GM19240 (cell line): ENCODE measurements around the gene CERS4.
"Not testable (repeated sequence)": the region's sequence is repeated elsewhere in the genome, so short reads cannot be mapped to it uniquely, and the experiment has no call there.

Experiments used
- DNase-seq: peaks from one replicate; pipeline ENCODE4 v3.0.0; 2011; ENCODE audit warnings: low spot score; ENCODE audit not compliant: insufficient read length

The CERS4 gene

DNA sequence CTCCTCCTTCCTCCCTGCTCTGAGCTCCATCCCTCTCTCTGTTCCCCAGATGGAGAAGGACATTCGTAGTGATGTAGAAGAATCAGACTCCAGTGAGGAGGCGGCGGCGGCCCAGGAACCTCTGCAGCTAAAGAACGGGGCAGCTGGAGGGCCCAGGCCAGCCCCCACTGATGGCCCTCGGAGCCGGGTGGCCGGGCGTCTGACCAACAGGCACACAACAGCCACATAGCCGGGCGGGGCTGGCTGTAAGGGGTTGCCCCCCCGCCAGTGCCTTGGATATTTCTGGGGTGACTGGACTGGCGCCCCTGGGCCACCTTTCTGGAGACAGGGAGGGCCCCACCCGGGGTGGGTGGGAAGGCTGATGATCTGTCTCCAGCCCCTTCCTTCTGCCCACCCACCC is 52.7 kb downstream of the CERS4 start:
- DNase-seq: no peak

- no peak for DNase-seq
These were observed 53.3 kb downstream of the CERS4 start for GRCh38 chr19:8262431-8262830.

- not testable (repeated sequence) for DNase-seq
These were observed 55.1 kb downstream of the CERS4 start for GRCh38 chr19:8264248-8264647.

GRCh38 chr19:8265872-8266271 is 56.7 kb downstream of the CERS4 start:
- DNase-seq: no peak

GRCh38 chr19:8269724-8270123 is 60.6 kb downstream of the CERS4 start:
- DNase-seq: no peak

GRCh38 chr19:8276508-8276907 is 67.3 kb downstream of the CERS4 start:
- not testable (repeated sequence) for DNase-seq

GRCh38 chr19:8291337-8291736 is 82.2 kb downstream of the CERS4 start:
- DNase-seq: not testable (repeated sequence)

DNA sequence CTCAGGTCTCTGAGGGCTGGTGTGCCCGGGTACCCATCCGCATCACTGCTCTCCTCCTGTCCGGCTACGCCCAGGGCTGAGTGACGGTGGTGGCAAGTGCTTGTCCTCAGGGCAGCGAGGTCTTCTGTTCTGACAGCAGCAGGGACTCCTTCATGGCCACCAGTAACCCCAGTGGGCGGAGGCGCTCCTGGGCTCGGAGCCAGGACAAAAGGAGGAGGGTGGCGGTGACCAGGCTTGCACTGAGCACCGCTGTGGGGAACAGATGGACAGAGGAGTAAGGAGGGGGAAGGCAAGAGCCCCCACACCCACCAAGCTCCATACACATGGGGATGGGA is 93.2 kb downstream of the CERS4 start:
- DNase-seq: no peak

GRCh38 chr19:8302734-8303133 is 93.6 kb downstream of the CERS4 start:
- no peak for DNase-seq

GRCh38 chr19:8304841-8305621 is 95.9 kb downstream of the CERS4 start:
- DNase-seq: no peak

DNA sequence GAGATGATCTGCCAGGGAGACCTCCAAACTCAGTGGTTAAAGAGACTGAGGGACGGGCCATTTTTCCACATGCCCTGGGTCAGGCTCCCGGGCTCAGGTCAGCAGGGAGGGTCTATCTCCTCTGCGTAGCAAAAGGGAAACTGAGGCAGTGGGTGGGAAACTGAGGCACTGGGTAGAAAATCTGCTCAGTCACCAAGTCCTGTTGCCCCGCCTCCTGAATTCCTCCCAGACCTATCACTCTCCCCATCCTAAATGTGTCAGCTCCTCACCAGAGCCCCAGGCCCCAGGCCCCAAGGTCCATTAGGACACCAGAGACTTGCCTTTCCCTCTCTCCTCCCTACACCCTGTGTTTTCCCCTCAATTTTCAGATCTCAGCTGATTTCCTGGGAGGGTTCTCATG is 96.6 kb downstream of the CERS4 start:
- no peak for DNase-seq

- DNase-seq: no peak
These were observed 97.3 kb downstream of the CERS4 start for GRCh38 chr19:8306235-8307054.

DNA sequence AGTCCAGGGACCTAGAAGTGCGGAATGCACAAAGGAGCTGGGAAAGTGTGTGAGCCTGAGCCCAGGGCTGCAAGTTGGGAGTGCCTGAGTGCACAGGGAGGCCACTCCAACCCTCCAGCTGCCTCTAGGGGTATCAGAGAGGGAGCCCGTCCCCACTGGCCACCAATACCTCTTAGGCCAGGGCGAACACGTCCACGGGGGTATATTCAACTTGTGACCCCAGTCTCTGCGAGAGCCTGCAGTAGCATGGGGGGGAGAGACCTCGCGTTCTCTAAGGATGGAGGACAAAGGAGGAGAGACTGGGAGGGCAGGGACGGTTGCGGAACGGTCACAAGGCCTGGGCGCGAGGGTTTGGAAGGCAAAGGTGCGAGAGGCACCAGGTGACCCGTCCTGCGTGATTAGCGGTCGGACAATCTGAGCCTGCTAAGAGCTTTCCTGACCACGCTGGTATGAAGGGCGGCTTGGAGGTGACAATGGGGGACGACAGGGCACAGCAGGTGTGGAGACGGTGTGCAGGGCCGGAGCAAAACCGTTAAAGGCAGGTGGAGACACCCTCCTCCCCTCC is 98.3 kb downstream of the CERS4 start:
- no peak for DNase-seq

- DNase-seq: peak; percentile 89
These were observed 99.0 kb downstream of the CERS4 start, which contains the start of gene CD320 for GRCh38 chr19:8307965-8308866. Gene CD320, minus strand, starts transcription at chr19:8308358. Its CDS starts 68 bp downstream, at chr19:8308290.

DNA sequence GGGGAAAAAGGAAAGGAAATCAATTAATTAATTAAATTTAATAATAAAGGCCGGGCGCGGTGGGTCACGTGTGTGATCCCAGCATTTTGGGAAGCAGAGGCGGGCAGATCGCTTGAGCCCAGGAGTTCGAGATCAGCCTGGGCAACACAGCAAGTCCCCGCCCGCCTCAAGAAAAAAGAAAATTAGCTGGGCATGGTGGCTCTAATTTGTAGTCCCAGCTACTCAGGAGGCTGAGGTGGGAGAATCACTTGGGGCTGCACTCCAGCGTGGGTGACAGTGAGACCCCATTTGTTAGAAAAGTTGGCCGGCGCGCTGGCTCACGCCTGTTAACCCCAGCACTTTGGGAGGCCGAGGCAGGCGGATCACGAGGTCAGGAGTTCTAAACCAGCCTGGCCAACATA is 99.7 kb downstream of the CERS4 start:
- no peak for DNase-seq

DNA sequence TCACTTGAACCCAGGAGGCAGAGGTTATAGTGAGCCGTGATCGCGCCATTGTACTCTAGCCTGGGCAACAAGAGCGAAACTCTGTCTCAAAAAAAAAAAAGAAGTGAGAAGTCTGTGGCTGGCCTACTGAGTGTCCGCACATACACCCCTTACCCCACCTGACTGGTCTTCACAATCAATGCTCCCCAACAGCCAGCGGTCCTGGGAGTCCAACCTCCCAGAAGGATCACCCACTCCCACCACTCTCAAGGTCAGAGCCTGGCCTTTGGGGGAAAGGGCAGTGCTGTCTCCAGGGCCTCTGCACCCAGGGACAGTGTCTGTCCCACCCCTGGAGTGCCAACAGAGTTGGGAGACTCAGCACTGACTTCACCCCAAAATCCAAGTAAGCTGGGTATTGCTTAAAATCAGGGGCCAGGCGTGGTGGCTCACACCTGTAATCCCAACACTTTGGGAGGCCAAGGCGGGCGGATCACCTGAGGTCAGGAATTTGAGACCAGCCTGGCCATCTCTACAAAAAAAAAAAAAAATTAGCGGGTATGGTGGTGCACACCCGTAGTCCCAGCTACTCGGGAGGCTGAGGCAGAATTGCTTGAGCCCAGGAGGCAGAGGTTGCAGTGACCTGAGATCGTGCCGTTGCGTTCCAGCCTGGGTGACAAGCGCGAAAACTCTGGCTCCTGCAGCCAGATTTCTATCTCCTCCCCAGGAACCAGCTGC is 101.3 kb downstream of the CERS4 start:
- DNase-seq: no peak

DNA sequence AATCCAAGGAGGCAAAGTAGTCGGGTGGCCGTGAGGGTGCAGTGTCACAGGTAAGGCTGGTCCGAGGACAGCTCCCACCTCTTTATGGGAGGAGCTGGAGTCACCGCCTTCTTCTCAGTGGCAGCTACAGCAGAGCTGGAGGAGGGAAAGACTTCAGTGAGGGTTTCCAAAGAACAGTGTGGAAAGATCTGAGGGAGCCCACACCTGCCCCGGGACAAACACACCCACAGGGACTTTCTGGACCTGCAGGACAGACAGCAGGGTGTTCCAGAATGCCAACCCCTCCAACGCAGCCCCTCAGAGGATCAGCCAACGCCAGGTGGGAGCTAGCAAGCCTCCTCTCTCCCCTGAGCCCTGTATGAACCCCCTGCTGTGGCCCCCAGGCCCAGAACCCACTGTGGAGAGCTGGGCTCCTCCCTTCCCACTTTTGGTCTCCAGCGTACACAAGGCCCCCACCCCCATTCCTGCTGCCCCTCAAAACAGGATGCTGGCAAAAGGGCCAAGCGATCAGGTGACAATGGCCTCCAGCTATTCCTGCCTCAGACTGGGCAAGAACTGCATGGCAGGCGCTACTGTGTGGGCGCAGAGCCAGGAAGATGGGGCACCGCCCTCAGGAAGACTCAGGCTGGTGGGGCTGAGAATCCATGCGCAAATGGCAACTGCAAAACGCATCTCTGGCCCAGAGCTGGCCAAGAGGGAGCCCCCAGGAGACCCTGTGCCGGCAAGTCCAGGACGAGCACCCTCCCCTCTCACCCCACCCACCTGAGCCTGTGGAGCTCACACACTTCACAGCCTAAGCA is 102.5 kb downstream of the CERS4 start:
- DNase-seq: no peak
